CD4-positive, alpha-beta T cell treated with Interleukin-15 for 4 hours (primary cell): Measurements from ENCODE around the gene MPND.

ENCODE experiments used
- DNase-seq: peaks from one replicate; pipeline ENCODE4 v3.0.0-alpha.2; 2020; ENCODE audit warnings: low spot score

MPND gene

GRCh38 chr19:4403005-4403761, 59.8 kb downstream of the MPND start:
- DNase-seq: no peak

- DNase-seq: no peak
These were observed 62.6 kb downstream of the MPND start for GRCh38 chr19:4405977-4406376.

- no peak for DNase-seq
These were observed 63.3 kb downstream of the MPND start for GRCh38 chr19:4406626-4407025.

- no peak for DNase-seq
These were observed 66.0 kb downstream of the MPND start for GRCh38 chr19:4409123-4409933.
